Cerebellar cortex (tissue), 1 donor: ENCODE measurements around the gene YWHAG.
"Not testable (repeated sequence)": the region's sequence is repeated elsewhere in the genome, so short reads cannot be mapped to it uniquely, and the experiment has no call there.

Experiments
- DNase-seq: peaks from one replicate; pipeline ENCODE4 v3.0.0-alpha.2; 2015; ENCODE audit warnings: low spot score

YWHAG gene

DNA sequence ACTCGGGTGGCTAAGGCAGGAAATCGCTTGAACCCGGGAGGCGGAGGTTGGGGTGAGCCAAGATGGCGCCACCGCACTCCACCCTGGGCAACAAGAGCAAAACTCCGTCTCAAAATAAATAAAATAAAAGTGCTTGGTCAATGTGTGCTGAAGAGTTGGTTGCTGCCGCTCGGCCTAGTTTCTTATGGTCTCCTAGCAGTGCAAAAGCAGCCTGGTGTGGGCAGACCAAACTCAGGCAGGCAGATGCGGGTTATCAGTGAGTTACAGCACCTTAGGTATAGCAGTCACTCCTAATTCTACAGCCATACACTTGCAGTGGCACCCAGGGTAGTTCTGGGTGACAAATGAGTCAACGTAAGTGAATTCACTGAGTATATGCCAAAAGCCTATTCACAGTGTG lies 33.7 kb downstream of the YWHAG start:
- no peak for DNase-seq

DNA sequence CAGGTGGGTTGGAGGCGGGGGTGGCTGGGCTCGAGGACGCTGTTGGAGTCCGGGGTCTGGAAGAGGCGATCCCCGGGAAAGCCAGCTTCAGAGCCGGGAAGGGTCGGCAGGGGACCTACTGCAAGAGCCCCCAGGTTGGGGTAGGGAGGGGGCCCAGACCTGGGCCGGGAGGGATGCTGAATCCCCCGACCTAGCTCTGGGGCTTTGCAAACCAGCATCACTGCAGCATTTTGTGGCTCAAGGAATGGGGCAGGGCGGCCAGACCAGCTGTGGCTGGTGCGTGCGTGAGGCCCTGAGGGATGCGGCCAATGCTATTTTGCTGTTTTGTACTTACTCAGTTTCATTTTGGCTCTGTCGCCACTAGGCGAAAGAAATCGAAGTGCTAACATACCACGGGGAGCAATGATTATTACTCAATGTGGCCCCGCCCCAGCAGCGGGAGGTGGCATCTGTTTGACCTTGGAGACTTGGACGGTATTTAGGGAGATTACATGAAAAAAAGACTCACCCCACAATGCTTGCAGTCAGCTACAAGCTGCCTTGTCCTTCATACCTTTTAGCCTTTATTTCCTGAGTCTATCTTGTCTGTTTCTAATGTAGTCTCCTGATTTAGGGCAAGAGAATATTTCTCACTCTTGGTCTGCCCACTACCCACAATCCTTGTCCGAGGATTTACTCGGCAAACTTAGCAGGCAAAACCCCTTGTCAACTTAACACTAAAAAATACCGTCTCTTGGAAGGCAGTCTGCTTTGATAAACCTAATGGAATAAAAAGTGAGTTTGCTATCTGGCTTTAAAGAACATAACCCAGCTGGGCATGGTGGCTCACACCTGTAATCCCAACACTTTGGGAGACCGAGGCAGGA lies 40.1 kb downstream of the YWHAG start:
- DNase-seq, result peak; percentile 77

DNA sequence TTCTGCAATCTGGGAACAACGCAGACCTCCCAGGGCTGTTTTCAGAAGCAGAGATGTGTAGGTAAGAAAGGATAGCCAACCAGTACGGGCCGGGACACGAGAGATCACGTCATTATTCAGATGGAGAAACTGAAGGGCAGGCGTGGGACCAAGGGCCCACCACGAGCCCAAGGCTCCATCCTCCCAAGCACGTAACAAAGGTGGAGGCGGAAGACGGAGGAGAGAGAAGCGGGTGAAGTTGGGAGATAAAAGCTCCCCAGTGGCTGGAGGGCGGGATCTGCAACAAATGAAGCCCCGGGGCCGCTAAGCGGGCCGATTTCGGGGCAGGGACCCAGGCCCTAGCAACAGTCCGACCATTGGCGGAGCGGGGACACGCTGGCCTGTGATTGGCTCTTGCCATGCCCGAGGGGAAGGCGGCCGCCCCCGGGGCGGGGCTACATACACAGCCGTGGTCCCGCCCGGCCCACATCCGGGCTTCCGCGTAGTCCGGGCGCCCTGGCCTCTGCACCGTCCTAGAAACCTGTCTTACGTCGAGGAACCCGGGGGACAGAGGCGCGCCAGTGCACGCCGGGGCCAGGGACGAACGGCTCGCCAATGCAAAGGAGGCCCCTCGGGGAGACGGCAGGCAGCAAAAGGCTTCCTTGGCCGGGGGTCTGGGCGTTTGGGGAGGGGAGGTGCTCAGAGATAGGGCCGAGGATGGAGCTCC lies 40.9 kb downstream of the YWHAG start:
- DNase-seq, result peak; percentile 98

DNA sequence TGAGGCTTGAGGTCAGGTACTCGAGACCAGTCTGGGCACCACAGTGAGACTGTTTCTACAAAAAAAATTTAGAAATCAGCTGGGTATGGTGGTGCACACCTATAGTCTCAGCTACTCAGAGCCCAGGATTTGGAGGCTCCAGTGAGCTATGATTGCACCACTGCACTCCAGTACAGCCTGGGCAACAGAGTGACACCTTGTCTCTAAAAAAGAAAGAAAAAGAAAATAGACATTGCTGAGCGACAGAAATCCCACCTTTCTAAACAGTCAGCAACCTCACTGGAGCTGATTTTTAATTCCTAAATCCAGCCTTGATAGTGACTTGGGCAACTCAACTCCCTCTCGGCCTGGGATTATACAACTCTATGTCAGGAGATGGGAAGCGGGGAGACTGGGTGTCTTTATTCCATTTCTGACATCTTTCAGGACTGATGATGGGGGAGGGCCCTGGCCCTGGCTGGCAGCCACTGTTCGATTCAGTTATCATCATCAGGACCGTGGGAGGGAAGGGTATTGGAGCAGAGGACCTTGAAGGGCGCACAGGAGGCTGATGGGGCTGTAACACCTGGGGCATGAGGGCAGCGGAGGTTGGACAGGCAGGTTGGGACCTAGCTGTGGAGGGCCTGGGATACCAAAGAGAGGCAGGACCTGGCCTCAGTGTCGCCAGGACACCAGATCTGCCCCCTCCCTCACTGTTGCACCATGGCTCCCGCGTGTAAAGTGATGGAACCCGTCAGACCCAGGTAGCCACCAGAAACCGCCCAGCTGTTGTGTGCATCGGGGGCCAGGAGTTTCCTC lies 41.6 kb downstream of the YWHAG start:
- DNase-seq, result no peak

DNA sequence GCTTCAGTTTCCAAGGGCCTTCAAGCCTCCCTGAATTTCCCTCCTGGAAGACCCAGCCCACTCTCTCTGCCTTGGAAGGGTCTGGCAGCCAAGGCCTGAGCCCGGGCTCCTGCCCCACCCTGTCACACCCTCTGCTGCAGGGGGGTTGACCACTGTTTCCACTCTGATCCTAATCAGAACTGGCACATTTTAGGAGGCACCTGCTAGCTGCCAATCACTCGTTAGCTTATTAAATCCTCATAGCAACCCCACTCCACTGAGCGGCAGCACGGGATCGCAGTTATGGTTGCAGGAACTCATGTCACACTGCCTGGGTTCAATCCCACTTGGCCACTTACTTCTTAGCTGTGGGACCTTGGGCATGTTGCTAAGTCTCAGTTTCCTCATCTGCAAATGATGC lies 43.4 kb downstream of the YWHAG start:
- DNase-seq, result no peak

DNA sequence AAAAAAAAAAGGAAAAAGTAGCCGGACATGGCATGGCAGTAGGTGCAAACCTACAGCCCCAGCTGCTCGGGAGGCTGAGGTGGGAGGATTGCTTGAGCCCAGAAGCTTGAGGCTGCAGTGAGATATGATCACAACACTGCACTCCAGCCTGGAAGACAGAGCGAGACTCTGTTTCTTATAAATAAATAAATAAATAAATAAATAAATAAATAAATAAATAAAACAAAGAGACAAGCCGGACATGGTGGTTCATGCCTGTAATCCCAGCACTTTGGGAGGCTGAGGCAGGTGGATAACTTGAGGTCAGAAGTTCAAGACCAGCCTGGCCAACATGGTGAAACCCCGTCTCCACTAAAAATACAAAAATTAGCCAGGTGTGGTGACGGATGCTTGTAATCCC lies 44.1 kb downstream of the YWHAG start:
- not testable (repeated sequence) for DNase-seq

DNA sequence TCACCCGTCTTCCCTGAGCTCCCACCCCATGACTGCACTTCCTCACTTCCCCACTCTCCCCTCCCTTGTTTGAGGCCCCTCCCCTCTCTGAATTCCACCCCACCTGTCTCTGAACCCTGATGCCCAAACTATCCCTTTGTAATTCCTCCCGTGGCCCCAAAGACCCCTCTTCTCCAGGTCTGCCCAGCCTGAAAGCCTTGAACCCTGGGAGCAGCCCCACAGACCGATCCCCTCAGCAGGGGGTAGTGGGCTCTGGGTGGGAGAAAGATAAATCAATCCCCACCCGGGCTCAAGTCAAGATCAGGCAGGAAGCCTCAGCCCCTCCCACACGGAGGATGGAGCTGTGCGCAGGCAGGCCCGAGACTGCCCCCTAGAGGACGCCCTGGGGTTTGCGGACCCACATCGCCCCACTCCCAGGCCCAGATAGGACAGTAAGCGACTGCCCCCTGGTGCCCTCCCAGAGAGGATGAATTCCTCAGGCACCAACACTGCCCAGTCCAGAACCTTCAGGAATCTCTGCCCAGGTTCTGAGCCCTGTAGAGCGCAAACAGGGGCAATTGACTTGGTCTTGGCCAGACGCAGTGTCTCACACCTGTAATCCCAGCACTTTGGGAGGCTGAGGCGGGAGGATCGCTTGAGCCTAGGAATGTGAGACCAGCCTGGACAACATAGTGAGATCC lies 44.6 kb downstream of the YWHAG start:
- DNase-seq, result peak; percentile 93

DNA sequence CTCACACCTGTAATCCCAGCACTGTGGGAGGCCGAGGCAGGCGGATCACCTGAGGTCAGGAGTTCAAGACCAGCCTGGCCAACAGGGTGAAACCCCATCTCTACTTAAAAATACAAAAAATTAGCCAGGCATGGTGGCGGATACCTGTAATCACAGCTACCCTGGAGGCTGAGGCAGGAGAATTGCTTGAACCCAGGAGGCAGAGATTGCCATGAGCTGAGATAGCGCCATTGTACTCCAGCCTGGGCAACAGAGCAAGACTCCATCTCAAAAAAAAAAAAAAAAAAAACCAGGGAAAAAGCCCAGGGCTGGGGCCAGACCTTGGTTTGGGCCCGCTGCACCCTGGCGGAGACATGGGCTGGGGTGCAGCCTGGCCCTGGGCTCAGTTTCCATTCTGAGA lies 47.0 kb downstream of the YWHAG start:
- DNase-seq, result not testable (repeated sequence)

DNA sequence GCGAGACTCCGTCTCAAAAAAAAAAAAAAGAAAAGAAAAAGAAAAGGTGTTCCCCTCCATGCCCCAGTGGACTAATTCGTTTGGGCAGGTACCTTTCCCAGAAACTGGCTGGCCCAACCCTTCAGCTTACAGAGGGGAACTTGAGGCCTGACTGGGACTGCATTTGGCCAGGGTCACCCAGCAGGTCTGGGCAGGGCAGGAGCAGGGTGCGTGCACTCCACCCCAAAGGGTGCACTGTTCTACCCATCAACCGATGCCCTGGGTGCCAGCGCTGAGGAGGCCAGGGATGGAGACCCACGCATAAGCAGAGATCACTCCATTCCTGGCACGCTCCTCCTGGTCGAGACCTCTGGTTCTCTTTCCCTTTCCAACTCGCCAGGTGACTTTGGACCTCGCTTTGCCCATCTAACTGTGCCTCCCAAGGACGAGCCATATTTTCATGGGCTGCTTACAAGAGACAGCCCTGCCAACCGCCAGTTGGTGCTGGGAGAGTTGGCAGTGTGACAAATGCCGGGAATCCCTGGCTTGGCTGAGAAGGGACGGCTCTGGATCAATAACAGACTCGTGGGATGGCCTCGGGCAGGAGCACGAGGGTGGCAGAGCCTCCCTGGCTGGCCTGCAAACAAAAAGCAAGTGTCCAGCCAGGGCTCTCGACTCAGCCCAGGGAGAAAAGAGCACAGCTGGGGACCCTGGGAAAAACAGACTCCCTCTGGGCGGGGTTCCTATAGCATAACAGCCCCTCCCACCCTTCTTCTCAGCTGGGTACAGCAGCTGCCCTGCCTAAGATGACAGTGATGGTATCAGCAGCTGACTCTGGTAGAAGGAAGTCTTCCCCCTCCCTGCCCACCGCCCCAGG lies 48.5 kb downstream of the YWHAG start:
- DNase-seq, result peak; percentile 70

DNA sequence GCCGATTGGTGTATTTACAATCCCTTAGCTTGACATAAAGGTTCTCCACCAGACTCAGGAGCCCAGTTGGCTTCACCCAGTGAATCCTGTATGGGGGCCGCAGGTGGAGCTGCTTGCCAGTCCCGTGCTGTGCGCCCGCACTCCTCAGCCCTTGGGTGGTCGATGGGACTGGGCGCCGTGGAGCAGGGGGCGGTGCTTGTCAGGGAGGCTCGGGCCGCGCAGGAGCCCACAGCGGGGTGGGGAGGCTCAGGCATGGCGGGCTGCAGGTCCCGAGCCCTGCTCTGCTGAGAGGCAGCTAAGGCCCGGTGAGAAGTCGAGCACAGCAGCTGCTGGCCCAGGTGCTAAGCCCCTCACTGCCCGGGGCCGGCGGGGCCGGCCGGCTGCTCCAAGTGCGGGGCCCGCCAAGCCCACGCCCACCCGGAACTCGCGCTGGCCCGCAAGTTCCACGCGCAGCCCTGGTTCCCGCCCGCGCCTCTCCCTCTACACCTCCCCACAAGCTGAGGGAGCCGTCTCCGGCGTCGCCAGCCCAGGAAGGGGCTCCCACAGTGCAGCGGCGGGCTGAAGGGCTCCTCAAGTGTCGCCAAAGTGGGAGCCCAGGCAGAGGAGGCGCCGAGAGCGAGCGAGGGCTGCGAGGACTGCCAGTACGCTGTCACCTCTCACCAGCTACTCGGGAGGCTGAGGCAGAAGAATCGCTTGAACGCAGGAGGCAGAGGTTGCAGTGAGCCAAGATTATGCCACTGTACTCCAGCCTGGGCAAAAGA lies 49.3 kb downstream of the YWHAG start:
- not testable (repeated sequence) for DNase-seq

DNA sequence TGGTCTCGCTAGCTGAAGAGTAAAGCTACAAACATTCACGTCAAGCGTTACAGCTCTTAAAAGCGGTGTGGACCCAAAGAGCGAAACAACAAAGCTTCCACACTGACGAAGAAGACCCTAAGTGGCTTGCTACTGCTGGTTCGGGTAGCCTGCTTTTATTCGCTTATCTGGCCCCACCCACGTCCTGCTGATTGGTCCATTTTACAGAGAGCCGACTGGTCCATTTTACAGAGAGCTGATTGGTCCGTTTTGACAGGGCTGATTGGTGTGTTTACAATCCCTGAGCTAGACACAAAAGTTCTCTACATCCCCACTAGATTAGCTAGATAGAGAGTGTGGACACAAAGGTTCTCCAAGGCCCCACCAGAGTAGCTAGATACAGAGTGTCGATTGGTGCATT lies 49.9 kb downstream of the YWHAG start:
- not testable (repeated sequence) for DNase-seq

DNA sequence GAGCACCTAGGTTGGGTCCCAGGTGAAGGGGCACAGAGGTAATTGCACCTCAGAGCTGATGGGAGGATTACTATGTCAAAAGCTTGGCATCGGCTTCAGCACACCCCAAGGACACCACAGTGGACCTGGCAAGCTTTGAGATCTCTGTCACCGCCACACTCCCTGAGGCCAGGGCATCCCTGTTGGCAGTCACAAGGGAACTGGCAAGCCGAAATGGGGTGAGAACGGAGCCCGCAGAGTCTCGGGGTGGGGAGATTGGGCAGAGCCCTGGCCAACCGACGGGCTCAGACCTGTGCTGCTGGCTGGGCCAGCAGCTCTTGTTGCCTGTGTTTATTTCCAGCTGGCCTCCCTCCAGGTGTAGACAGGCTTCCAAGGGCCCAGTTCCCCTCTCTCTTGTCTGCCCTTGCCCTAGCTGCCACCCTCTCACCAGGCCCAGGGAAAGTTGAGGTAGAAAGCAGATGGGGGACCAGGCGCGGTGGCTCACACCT lies 53.9 kb downstream of the YWHAG start:
- peak; percentile 88 for DNase-seq

DNA sequence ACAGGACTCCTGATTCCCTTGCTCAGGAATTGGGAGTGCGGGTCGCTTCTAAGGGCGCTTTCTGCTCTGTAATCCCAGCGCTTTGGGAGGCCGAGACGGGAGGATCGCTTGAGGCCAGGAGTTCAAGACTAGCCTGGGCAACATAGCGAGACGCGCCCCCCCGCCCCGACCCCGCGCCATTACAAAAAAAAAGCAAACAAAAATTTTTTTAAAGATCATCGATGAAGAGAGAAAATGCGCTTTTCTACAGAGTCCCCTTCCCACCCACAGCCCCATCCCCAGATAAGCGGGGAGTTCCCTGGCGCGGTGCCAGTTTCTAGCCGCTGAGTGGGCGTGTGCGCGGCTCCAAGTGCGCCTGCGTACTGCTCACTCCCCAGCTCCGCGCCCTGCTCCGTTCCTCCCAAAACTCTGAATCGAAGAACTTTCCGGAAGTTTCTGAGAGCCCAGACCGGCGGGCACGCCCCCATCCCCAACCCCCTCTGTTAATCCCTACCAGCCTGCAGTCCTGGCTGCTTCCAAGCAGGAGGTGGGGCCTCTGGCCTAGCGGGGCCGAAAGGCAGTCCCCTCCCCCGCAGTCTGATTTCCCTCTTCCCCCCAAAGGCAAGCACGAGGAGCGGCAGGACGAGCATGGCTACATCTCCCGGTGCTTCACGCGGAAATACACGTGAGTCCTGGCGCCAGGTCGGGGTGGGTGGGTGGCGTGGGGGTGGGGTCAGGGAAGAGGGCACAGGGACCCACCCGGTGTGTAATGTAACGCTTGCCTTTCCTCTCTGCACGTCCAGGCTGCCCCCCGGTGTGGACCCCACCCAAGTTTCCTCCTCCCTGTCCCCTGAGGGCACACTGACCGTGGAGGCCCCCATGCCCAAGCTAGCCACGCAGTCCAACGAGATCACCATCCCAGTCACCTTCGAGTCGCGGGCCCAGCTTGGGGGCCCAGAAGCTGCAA lies 55.3 kb downstream of the YWHAG start:
- DNase-seq, result peak; percentile 80

DNA sequence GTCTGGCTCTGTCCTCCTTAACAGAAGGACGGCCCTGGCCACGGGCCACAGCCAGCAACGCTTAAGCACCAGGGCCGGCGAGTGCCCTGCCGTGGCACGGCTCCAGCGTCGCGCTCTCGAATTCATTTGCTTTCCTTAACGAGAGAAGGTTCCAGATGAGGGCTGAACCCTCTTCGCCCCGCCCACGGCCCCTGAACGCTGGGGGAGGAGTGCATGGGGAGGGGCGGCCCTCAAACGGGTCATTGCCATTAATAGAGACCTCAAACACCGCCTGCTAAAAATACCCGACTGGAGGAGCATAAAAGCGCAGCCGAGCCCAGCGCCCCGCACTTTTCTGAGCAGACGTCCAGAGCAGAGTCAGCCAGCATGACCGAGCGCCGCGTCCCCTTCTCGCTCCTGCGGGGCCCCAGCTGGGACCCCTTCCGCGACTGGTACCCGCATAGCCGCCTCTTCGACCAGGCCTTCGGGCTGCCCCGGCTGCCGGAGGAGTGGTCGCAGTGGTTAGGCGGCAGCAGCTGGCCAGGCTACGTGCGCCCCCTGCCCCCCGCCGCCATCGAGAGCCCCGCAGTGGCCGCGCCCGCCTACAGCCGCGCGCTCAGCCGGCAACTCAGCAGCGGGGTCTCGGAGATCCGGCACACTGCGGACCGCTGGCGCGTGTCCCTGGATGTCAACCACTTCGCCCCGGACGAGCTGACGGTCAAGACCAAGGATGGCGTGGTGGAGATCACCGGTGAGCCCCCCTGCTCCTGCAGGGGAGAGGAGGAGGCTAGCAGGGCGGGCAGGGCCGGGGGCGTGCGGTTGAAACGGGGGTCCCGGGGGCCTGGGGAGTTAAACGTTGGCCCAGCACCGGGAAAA lies 56.2 kb downstream of the YWHAG start, which contains the start of gene HSPB1:
Gene HSPB1 (plus strand): TSS at position 327 of the 855 bp plus-strand sequence. CDS start 40 bp downstream, at position 367.
- peak; percentile 93 for DNase-seq

DNA sequence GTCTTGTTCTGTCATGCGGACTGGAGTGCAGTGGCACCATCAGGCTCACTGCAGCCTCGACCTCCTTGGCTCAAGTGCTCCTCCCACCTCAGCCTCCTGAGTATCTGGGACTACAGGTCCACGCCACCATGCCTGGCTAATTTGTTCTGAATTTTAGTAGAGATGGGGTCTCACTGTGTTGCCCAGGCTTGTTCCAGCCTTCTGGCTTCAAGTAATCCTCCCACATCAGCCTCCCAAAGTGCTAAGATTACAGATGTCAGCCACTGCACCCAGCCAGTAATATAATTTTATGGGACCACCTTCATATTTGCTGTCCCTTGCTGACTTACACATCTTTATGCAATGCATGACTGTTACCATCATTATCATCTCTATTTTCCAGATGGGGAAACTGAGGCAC lies 57.8 kb downstream of the YWHAG start:
- DNase-seq, result no peak

DNA sequence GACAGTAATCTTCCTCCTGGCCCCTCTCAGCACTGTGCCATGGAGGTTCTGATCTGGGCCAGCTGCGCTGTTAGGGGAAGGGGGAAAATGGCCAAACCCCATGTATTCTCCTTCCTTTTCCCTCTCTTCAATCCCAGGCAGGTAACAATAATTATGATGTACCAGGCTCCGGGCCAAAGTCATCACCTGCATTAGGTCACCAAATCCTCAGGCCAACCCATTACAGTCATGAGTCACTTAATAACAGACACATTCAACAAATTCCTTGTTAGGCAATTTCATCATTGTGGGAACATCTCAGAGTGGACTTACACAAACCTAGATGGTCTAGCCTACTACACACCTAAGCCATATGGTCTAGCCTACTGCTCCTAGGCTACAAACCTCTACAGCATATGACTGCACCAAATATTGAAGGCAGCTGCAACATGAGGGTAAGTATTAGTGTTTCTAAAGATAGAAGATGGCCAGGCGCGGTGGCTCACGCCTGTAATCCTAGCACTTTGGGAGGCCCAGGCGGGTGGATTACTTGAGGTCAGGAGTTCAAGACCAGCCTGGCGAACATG lies 58.5 kb downstream of the YWHAG start:
- no peak for DNase-seq
